Stomach (tissue), 9 donors: ENCODE data around the gene SLC25A13. TPM values are rescaled to one million over a fixed set of nuclear protein-coding genes. Genes with fewer than 3 reads are reported as not detected.

Experiments
- DNase-seq, 2 donors: peaks; one replicate each; pipeline versions ENCODE4 v3.0.0 to v3.0.0-alpha.2; 2013 to 2019
- H3K27ac ChIP-seq, 5 donors: fragments of 200-600 bp in 4 of 5; sonication (generic) in 4 of 5; one replicate each; pipeline ENCODE4 v1.5.1; 2013 to 2019; ENCODE audit warnings: mild to moderate bottlenecking in 1 of 5, moderate library complexity in 1 of 5
- H3K27me3 ChIP-seq, 3 donors: fragments of 200-600 bp; sonication (generic); one replicate each; pipeline ENCODE4 v1.5.1; 2017 to 2019; ENCODE audit warnings: mixed run types in 1 of 3
- H3K36me3 ChIP-seq, 4 donors: fragments of 200-600 bp; sonication (generic); 1 replicate in 3 of 4; 2 replicates in 1 of 4; pipeline ENCODE4 v1.5.1; 2016 to 2019
- H3K4me1 ChIP-seq, 4 donors: fragments of 200-600 bp; sonication (generic); one replicate each; pipeline ENCODE4 v1.5.1; 2016 to 2019
- H3K4me3 ChIP-seq, 4 donors: fragments of 200-600 bp; sonication (generic) in 3 of 4; one replicate each; pipeline ENCODE4 v1.5.1; 2016 to 2019; ENCODE audit warnings: mild to moderate bottlenecking in 1 of 4
- H3K9me3 ChIP-seq, 4 donors: fragments of 200-600 bp; sonication (generic); one replicate each; pipeline ENCODE4 v1.5.1; 2016 to 2019
- CTCF ChIP-seq, 7 experiments: fragments of 450-650 bp in 4 of 7; fragments of 200-600 bp in 3 of 7; sonication (generic) in 3 of 7; IDR thresholded peaks; one replicate each; pipeline ENCODE4 v1.5.1; 2016 to 2019; ENCODE audit warnings: antibody characterized with exemption in 7 of 7, control low read depth in 2 of 7, mild to moderate bottlenecking in 1 of 7
- EP300 ChIP-seq: sonication (generic); formaldehyde crosslinking; IDR thresholded peaks from one replicate; pipeline ENCODE4 v1.6.1; 2017; ENCODE audit warnings: antibody characterized with exemption
- POLR2A ChIP-seq, 4 donors: fragments of 450-650 bp; IDR thresholded peaks; one replicate each; pipeline ENCODE4 v1.6.1; 2016; ENCODE audit warnings: antibody characterized with exemption in 4 of 4, control low read depth in 2 of 4, mild to moderate bottlenecking in 1 of 4, moderate library complexity in 1 of 4
- POLR2AphosphoS5 ChIP-seq, 3 donors: sonication (generic); formaldehyde crosslinking; IDR thresholded peaks; one replicate each; pipeline ENCODE4 v1.6.1; 2016; ENCODE audit warnings: antibody characterized with exemption in 3 of 3
- WGBS, 5 donors: extraction: QIAGEN DNeasy Blood & Tissue Kit in 3 of 5; methylation state at CpG; one replicate each; pipeline versions ENCODE4 v1.1.5 to v1.1.7; 2013 to 2018; 5-methylcytosine and 5-hydroxymethylcytosine counted together
- intact Hi-C: fragments of 100-400 bp; cut with DNase I; formaldehyde crosslinking; loops from one replicate; pipeline ENCODE4 v1.15.1; 2023; ENCODE audit warnings: low total_unique reads
- polyA plus RNA-seq, 3 donors: library from polyadenylated mRNA; stranded (reverse); fragments of 200-250 nt; gene quantifications; one replicate each; pipeline ENCODE4 v1.2.3, GENCODE V29; 2013
- total RNA-seq, 5 donors: library from RNA; depleted of rRNA; stranded (reverse); fragments of >200 nt; gene quantifications; one replicate each; pipeline versions ENCODE4 v1.1.0 to v1.2.3, GENCODE V29; 2014 to 2016
- donor health status: healthy with polysubstance abuse.
- donor health status: Bipolar disorder and iron deficiency.
- donor health status: healthy.

The SLC25A13 gene
- total and polyA plus RNA-seq, 8 donors: 4.1 to 72.0 (median 12.0) TPM

GRCh38 chr7:96311967-96312366 is 9.9 kb downstream of the SLC25A13 start:
- Histone ChIP-seq H3K36me3 (no peaks in the 10 kb centered on the region), H3K27me3 (no peaks in the 10 kb centered on the region), H3K4me1 (peaks cover 6 to 70% (median 41%) of the 10 kb centered on the region in 4 donors), H3K27ac (peak overlapping the region in 1 of 5 donors; percentile 20), H3K9me3 (no peaks in the 10 kb centered on the region), H3K4me3 (no peak overlapping the region)
- TF ChIP-seq CTCF (IDR thresholded peaks at IDR 0.05): no peak
- no peak for TF ChIP-seq POLR2A (IDR thresholded peaks at IDR 0.05)
- TF ChIP-seq POLR2AphosphoS5 (IDR thresholded peaks at IDR 0.05): no peak
- TF ChIP-seq EP300: no peak
- DNase-seq: peak; percentile 44 to 60
- 56 to 66% (median 62%) methylated on average over 2 of the region's 2 CpGs for WGBS, 5 donors
- intact Hi-C loops: no loop called here

- 46 to 66% (median 52%) methylated on average over 3 of the region's 3 CpGs for WGBS, 5 donors
- intact Hi-C loops: no loop called here
- TF ChIP-seq EP300 (no peak), POLR2A (IDR thresholded peaks at IDR 0.05) (no peak), CTCF (IDR thresholded peaks at IDR 0.05) (no peak), POLR2AphosphoS5 (IDR thresholded peaks at IDR 0.05) (no peak)
- H3K4me3 ChIP-seq: no peak overlapping the region
- no peak overlapping the region for H3K27ac ChIP-seq
- H3K36me3 ChIP-seq: no peaks in the 10 kb centered on the region
- peaks cover 12 to 79% (median 49%) of the 10 kb centered on the region in 4 donors for H3K4me1 ChIP-seq
- no peaks in the 10 kb centered on the region for H3K9me3 ChIP-seq
- no peak for DNase-seq
- no peaks in the 10 kb centered on the region for H3K27me3 ChIP-seq
Measured at GRCh38 chr7:96310110-96310509, 11.8 kb downstream of the SLC25A13 start.

GRCh38 chr7:96308950-96309263 is 13.0 kb downstream of the SLC25A13 start:
- H3K4me1 ChIP-seq: peaks cover 14 to 82% (median 50%) of the 10 kb centered on the region in 4 donors
- no peaks in the 10 kb centered on the region for H3K9me3 ChIP-seq
- no peaks in the 10 kb centered on the region for H3K27me3 ChIP-seq
- H3K4me3 ChIP-seq: no peak overlapping the region
- DNase-seq: no peak
- no peaks in the 10 kb centered on the region for H3K36me3 ChIP-seq
- no peak overlapping the region for H3K27ac ChIP-seq
- intact Hi-C loops: no loop called here
- TF ChIP-seq POLR2A (IDR thresholded peaks at IDR 0.05) (no peak), EP300 (no peak), CTCF (IDR thresholded peaks at IDR 0.05) (no peak), POLR2AphosphoS5 (IDR thresholded peaks at IDR 0.05) (no peak)

GRCh38 chr7:96308253-96308949 is 13.5 kb downstream of the SLC25A13 start:
- H3K9me3 ChIP-seq: no peaks in the 10 kb centered on the region
- WGBS, 5 donors: 81 to 90% (median 87%) methylated on average over 4 of the region's 4 CpGs
- DNase-seq: no peak
- intact Hi-C loops: no loop called here
- H3K4me1 ChIP-seq: peaks cover 19 to 87% (median 54%) of the 10 kb centered on the region in 4 donors
- H3K27ac ChIP-seq: no peak overlapping the region
- no peak overlapping the region for H3K4me3 ChIP-seq
- no peaks in the 10 kb centered on the region for H3K27me3 ChIP-seq
- TF ChIP-seq POLR2AphosphoS5 (IDR thresholded peaks at IDR 0.05) (no peak), EP300 (no peak), POLR2A (IDR thresholded peaks at IDR 0.05) (no peak), CTCF (IDR thresholded peaks at IDR 0.05) (no peak)
- H3K36me3 ChIP-seq: no peaks in the 10 kb centered on the region
